Measurements from ENCODE around the gene LRP10.

LRP10 gene

GRCh38 chr14:22866874-22867273 is 4.7 kb upstream of the LRP10 start:
- in situ Hi-C loops (cut with MboI; ENCODE audit: low sequenced_read_pairs, unreplicated experiment) = no loop called here
- no peak for DNase-seq (ENCODE audit: low spot score)
- TF ChIP-seq CTCF (IDR thresholded peaks at IDR 0.05; ENCODE audit: borderline replicate concordance, control extremely low read depth, extremely low read depth, insufficient read depth, missing control alignments) = no peak

DNA sequence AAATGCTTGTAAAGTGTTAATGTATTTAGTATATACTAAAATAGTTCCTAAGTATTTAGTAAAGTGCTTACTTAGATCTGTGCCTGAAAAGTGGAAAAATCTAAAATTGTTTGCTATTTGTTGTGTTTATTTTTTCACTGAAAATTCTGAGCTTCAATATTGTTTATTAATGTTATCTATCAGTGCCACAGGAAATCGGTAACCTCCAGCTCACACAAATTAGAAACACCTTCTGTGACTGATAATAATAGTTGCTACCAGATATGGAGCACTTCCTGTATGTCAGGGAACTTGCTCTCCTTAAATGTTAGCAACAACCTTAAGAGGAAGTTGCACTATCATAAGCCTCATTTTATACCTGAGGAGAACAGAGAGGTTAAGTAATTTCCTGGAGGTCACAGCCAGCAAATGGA is 723 bp upstream of the LRP10 start:
- TF ChIP-seq CTCF (IDR thresholded peaks at IDR 0.05; ENCODE audit: borderline replicate concordance, control extremely low read depth, extremely low read depth, insufficient read depth, missing control alignments) = no peak
- in situ Hi-C loops (cut with MboI; ENCODE audit: low sequenced_read_pairs, unreplicated experiment) = no loop called here
- no peak for DNase-seq (ENCODE audit: low spot score)

DNA sequence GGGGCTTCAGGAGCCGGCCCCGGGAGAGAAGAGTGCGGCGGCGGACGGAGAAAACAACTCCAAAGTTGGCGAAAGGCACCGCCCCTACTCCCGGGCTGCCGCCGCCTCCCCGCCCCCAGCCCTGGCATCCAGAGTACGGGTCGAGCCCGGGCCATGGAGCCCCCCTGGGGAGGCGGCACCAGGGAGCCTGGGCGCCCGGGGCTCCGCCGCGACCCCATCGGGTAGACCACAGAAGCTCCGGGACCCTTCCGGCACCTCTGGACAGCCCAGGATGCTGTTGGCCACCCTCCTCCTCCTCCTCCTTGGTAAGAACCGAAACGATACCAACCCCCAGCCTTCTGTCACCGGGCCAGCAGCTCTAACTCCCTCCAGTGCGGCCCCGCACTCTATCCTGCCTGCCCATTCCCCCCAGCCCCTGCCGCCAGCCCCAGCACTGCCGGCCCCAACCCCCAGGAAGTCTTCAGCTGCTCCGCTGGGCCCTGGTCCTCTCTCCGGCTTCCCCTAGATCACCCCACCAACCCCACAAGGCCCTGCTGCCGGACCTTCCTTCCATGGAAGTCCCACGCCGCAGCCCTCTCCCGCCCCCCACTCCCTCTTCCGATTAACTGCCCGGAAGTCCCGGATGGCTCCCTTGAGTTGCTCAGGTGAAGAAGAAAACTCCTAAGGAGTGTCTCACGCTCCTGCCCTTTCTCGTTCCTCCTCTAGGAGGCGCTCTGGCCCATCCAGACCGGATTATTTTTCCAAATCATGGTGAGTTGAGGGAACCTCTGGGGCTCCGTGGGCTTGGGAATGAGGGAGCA is 693 bp downstream of the LRP10 start:
- peak; percentile 79 for DNase-seq (ENCODE audit: low spot score)
- peak; percentile 90 for TF ChIP-seq CTCF (IDR thresholded peaks at IDR 0.05; ENCODE audit: borderline replicate concordance, control extremely low read depth, extremely low read depth, insufficient read depth, missing control alignments)
- in situ Hi-C loops (cut with MboI; ENCODE audit: low sequenced_read_pairs, unreplicated experiment) = no loop called here

- in situ Hi-C loops (cut with MboI; ENCODE audit: low sequenced_read_pairs, unreplicated experiment) = no loop called here
- TF ChIP-seq CTCF (IDR thresholded peaks at IDR 0.05; ENCODE audit: borderline replicate concordance, control extremely low read depth, extremely low read depth, insufficient read depth, missing control alignments) = no peak
- no peak for DNase-seq (ENCODE audit: low spot score)
These were observed 1.4 kb downstream of the LRP10 start for GRCh38 chr14:22872833-22873520.

DNA sequence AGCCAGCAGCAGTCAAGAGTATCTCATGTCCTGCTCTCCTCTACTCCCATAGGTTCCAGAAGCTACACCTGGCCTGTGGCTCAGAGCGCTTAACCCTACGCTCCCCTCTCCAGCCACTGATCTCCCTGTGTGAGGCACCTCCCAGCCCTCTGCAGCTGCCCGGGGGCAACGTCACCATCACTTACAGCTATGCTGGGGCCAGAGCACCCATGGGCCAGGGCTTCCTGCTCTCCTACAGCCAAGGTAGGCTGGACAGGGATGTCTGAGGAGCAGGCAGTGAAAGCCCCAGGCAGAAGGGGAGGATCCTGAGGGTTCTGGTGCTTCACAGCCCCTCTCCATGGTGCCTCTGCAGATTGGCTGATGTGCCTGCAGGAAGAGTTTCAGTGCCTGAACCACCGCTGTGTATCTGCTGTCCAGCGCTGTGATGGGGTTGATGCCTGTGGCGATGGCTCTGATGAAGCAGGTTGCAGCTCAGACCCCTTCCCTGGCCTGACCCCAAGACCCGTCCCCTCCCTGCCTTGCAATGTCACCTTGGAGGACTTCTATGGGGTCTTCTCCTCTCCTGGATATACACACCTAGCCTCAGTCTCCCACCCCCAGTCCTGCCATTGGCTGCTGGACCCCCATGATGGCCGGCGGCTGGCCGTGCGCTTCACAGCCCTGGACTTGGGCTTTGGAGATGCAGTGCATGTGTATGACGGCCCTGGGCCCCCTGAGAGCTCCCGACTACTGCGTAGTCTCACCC is 3.6 kb downstream of the LRP10 start:
- no peak for DNase-seq (ENCODE audit: low spot score)
- TF ChIP-seq CTCF (IDR thresholded peaks at IDR 0.05; ENCODE audit: borderline replicate concordance, control extremely low read depth, extremely low read depth, insufficient read depth, missing control alignments) = no peak
- in situ Hi-C loops (cut with MboI; ENCODE audit: low sequenced_read_pairs, unreplicated experiment) = no loop called here

DNA sequence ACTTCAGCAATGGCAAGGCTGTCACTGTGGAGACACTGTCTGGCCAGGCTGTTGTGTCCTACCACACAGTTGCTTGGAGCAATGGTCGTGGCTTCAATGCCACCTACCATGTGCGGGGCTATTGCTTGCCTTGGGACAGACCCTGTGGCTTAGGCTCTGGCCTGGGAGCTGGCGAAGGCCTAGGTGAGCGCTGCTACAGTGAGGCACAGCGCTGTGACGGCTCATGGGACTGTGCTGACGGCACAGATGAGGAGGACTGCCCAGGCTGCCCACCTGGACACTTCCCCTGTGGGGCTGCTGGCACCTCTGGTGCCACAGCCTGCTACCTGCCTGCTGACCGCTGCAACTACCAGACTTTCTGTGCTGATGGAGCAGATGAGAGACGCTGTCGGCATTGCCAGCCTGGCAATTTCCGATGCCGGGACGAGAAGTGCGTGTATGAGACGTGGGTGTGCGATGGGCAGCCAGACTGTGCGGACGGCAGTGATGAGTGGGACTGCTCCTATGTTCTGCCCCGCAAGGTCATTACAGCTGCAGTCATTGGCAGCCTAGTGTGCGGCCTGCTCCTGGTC is 4.3 kb downstream of the LRP10 start:
- DNase-seq (ENCODE audit: low spot score) = no peak
- in situ Hi-C loops (cut with MboI; ENCODE audit: low sequenced_read_pairs, unreplicated experiment) = no loop called here
- no peak for TF ChIP-seq CTCF (IDR thresholded peaks at IDR 0.05; ENCODE audit: borderline replicate concordance, control extremely low read depth, extremely low read depth, insufficient read depth, missing control alignments)
